ENCODE data around the gene PRSS22.

DNA sequence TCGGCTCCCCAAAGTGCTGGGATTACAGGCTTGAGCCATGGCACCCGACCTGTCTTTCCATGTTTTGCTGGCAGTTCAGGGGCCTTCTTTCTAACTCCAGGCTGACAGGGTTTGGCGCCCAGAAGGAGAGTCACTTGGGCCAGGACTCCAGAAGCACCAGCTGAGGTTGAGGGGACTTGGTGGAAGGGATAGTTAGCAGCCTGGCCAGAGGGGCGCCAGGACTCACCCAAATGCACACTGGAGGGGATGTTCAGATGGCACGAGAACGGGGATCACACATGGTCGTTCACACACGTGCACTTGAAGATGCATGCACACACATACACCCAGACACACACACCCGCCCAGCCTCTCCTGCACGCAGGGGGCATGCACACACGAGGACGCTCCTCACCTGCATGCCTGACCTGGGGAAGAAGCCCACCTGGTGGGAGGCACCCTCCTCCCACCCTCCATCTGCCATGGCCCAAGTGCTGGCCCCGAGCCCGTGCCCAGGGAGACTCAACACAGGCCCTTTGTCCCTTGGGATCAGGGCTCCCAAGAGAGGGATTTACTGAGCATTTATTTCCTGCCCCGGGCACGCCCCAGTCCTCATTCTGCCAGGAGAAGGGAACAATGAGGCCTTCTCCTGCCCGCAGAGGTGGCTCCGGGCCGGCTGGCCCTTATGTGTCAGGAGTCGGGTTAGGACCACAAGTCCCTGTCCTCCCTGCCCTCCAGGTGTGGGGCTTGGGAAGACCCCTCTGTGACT, 43.2 kb downstream of the PRSS22 start:
- no peak for TF ChIP-seq ZNF232 (CRISPR knock-in tag; IDR thresholded peaks at IDR 0.05)
- no peak for TF ChIP-seq NFYB (CRISPR knock-in tag; conservative IDR thresholded peaks at IDR 0.05; ENCODE audit: low read depth)
- TF ChIP-seq, protein P1, sequence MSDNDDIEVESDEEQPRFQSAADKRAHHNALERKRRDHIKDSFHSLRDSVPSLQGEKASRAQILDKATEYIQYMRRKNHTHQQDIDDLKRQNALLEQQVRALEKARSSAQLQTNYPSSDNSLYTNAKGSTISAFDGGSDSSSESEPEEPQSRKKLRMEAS (CRISPR knock-in tag; IDR thresholded peaks at IDR 0.05) = no peak

All from WTC11 (cell line).